ENCODE measurements around the gene SPATA13.
"Not testable (repeated sequence)": the region's sequence is repeated elsewhere in the genome, so short reads cannot be mapped to it uniquely, and the experiment has no call there.

Gene SPATA13

GRCh38 chr13:24287748-24288287, 127.3 kb downstream of the SPATA13 start:
- no peak for DNase-seq

- DNase-seq = no peak
Measured at GRCh38 chr13:24288870-24289269, 128.3 kb downstream of the SPATA13 start.

- no peak for DNase-seq
Measured at GRCh38 chr13:24290280-24290932, 129.9 kb downstream of the SPATA13 start.

DNA sequence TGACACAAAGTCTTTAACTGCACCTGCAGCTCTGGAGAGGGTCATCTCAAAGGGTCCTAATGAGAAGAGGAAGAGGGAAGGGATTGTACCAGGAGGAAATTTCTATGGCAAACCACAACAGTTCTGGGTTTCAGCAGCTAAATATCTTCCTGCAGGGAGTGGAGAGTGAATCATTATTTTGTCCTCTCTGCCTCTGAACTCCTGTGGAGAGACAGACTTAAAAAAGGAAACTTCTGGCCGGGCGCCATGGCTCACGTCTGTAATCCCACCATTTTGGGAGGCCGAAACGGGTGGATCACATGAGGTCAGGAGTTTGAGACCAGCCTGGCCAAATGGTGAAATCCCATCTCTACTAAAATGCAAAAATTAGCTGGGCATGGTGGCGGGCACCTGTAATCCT, 132.0 kb downstream of the SPATA13 start:
- no peak for DNase-seq

GRCh38 chr13:24293746-24294145, 133.2 kb downstream of the SPATA13 start:
- DNase-seq = no peak

GRCh38 chr13:24299488-24300114, 139.1 kb downstream of the SPATA13 start:
- no peak for DNase-seq

GRCh38 chr13:24301434-24301833, 140.9 kb downstream of the SPATA13 start:
- no peak for DNase-seq

DNA sequence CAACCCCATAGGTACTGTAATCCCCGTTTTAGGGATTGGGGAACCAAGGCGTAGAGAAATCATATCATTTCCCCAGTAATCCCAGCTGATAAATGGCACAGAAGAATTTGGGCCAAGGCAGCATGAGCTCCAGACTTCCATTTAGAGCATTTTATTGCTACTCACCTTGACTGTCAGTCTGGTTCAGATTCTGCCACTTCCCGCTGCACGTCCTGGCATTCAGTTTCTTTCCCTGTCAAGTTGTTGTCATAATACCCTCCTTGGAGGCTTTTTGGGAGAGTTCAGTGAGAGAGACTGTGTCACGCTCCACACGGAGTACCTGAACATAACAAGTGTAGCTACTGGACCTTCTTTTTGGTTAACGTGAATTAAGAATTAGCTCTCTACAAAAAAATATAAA, 141.4 kb downstream of the SPATA13 start:
- no peak for DNase-seq

DNA sequence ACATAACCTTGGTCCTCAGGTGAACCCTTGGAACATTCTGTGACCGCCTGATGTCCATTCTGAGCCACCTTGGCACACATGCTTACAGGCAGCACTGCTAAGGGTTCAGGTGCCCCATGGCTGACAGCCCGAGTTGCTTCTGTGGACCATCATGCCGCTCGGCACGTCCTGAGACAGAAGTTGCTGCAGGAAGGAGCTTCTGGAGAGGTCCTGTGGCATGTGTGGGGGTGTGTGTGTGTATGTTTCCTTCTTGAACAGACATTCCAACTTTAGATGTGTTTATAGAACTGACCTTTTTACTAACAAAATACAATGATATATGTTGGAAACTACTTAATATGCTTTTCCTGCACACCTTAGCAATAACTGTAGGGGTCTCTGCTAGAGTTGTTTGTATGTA, 144.1 kb downstream of the SPATA13 start:
- no peak for DNase-seq

GRCh38 chr13:24306632-24307031, 146.1 kb downstream of the SPATA13 start:
- DNase-seq = no peak

DNA sequence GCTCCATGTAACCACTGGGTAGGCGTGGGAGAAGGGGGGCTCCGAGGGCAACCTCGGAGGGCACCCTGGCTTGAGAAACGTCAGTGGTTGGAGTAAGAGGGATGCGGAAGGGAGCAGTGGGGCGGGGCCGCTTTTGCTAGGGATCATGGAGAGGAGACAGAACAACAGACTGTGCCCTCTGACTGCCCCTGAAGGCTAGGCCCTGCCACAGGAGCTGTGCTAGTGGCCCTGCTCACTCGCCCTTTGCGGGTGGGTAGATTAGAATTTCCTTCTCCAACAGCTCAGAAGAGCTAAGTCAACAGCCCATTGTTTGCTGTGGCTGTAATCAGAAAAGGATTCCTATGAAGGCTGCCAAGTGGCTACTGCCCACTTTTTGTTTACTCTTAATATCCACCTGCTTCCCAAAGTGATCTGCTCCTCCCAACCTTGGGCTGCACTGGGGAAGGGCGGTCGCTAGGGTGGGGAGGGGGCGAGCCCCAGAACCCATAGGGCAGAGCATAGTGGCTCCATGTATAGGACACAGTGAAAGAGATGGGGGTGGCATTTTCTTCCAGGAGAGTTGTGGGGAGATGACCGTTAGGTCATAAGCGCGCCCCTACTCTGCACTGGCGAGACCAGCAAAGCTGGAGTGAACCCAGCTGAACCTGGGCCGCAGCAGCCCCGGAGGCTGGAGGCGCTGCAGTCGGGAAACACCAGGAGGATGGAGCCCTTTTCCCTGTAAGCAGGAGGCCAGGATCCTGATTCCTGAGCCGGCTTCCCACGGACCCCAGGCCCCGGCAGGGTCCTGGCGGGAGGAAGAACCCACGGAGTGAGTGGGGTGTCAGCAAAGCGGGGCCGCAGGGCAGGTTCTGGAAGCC, 146.9 kb downstream of the SPATA13 start:
- DNase-seq = no peak

DNA sequence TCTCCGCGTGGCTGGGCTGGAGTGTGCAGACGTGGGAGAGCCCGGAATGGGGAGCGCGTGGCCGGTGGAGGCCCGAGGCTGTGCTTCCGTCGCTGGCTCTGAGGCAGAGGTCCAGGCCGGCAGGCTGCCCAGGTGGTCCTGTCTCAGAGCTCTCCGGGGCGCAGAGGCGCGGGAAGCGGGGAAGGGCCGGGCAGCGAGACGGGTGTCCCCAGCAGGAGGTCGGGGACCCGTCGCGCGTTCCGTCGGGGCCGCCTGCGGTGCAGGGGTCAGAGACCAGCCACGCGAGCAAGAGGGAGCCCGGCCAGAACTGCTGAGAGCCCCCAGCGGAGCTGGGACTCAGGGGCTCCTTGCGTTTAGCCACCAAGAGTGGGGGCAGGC, 147.5 kb downstream of the SPATA13 start:
- no peak for DNase-seq

DNA sequence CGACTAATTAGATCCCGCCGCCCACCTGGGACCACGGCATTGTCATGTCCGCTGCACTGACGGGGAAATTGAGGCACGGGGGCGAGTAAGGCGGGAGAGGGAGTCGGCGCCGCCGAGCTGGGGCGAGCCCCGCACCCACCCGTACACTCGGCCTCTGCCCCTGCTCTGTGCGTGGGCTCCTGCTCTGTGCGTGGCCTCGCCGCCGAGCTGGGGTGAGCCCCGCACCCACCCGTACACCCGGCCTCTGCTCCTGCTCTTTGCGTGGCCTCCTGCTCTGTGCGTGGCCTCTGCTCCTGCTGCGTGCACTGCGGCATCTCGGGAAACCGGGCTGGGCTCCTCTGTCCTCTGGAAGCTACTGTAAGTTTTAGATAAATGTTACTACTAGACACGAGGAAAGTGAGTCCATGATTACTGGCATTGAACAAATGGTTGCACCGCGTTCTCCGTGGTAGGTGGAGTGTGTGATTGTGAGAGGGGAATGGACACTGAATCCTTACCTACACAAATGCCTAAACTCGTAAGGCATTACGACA, 148.0 kb downstream of the SPATA13 start:
- DNase-seq = no peak

DNA sequence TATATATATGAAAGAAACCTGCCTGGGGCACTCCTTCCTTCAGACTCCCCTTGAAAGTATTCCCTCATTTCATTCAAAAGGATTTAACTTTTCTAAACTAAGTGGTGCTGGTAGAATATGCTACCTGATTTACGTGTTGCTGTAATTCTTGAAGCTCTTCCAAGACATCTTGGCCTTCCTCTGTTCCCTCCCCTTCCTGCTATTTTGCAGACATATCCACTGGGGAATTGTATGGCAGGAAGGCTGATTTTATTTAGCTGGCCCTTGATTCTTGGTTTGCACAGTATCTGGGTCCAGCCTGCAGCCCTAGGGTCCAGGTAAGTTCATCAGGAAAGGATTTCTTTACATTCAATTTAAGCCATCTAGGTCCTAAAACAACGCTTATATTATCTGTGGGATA, 148.8 kb downstream of the SPATA13 start, which contains the start of gene C1QTNF9:
Gene C1QTNF9, plus strand, starts transcription at position 281 of the 400 bp plus-strand sequence. CDS start 6,424 bp downstream, outside the sequence.
- not testable (repeated sequence) for DNase-seq

DNA sequence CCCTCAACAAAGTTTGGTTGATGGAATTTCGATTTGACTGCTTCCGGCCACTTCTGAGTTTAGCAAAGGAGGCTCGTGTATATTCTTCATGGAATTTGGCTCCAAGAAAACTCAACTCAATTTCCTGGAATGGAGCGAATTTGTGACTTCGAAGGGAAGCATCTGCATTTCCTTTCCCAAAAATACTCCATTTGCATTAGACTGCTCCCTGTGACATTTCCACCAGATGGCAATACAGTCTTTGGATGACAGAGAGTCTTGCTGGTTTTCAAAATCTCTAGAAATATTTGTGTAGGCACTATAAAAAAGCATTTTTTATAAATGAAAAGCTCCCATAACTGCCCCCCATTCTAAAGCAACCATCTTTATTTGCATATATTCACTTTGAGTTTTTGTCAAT, 152.9 kb downstream of the SPATA13 start:
- DNase-seq = no peak

DNA sequence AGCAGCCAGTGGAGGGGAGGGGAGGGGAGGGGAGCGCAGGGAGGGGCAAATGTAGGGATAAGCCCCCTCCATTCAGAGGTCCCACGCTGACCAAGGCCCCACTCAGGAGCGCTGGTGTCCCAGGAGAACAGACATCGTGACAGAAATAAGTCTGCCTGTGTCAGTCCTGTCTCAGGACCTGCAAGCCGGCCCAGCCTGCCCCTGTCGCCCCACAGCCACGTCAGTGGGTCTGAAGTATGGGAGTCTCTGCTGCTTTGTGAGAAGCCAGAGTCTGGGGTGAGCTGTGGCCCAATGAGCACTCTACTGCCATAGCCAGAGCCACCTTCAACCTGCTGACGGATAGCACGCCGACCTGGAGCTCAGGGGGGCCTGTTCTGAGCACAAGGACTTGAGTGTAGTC, 157.3 kb downstream of the SPATA13 start:
- DNase-seq = not testable (repeated sequence)

DNA sequence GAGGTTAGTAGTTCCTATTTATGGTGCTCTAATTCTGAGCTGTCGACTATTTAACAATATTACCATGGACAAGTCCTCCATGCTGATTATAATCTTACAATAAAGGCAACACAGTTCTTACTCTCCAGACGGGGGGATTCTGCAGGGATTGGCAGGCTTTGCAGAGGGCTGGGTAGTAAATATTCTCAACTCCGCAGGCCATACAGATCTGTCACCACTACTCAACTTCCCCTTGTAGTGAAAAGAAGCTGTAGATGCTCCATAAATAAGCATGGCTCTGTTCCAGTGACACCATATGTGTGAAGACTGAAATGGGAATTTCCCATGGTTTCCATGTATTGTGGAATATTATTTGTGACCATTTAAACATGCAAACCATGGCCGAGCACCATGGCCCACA, 158.4 kb downstream of the SPATA13 start:
- DNase-seq = not testable (repeated sequence)

DNA sequence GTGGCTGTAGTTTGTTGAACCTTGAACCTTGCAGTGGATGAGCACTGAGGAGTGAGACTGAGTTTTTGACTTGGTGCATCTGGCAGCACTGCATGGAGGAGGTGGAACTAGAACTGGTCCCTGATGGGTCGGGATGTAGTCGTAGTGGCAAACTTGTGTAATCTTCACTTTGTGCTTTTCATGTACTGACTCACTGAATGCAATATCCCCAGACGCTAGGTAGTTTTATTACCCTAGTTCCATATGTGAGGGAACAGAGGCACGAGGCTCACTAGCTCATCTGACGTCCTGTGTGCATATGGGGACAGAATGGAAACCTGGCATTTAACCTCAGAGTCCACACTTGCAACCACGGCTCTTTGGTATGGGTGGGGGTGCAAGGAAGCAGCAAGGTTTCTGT, 159.1 kb downstream of the SPATA13 start:
- DNase-seq = not testable (repeated sequence)

GRCh38 chr13:24321416-24321815, 160.9 kb downstream of the SPATA13 start:
- not testable (repeated sequence) for DNase-seq

- DNase-seq = not testable (repeated sequence)
Measured at GRCh38 chr13:24322470-24322869, 161.9 kb downstream of the SPATA13 start.

- DNase-seq = no peak
Measured at GRCh38 chr13:24323036-24323738, 162.7 kb downstream of the SPATA13 start.

DNA sequence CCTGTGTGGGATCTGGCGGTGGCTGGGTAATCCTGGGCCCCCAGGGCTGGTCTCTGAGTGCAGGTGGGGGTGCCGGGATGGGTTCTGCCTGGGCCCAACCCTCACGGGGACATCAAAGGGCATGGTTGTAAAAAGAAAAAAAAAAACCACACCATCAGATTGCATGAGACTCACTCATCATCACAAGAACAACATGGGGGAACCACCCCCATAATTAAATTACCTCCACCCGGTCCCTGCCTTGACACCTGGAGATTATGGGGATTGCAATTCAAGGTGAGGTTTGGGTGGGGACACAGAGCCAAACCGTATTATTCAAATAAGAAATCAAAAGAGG, 163.2 kb downstream of the SPATA13 start:
- DNase-seq = no peak

GRCh38 chr13:24327598-24327997, 167.1 kb downstream of the SPATA13 start:
- not testable (repeated sequence) for DNase-seq
